T-helper 9 cell (primary cell): Measurements from ENCODE around the gene SLC5A11.
"Not testable (repeated sequence)": the region's sequence is repeated elsewhere in the genome, so short reads cannot be mapped to it uniquely, and the experiment has no call there.

Experiments used
- DNase-seq: peaks from one replicate; pipeline ENCODE4 v3.0.0-alpha.2; 2020

SLC5A11 gene

DNA sequence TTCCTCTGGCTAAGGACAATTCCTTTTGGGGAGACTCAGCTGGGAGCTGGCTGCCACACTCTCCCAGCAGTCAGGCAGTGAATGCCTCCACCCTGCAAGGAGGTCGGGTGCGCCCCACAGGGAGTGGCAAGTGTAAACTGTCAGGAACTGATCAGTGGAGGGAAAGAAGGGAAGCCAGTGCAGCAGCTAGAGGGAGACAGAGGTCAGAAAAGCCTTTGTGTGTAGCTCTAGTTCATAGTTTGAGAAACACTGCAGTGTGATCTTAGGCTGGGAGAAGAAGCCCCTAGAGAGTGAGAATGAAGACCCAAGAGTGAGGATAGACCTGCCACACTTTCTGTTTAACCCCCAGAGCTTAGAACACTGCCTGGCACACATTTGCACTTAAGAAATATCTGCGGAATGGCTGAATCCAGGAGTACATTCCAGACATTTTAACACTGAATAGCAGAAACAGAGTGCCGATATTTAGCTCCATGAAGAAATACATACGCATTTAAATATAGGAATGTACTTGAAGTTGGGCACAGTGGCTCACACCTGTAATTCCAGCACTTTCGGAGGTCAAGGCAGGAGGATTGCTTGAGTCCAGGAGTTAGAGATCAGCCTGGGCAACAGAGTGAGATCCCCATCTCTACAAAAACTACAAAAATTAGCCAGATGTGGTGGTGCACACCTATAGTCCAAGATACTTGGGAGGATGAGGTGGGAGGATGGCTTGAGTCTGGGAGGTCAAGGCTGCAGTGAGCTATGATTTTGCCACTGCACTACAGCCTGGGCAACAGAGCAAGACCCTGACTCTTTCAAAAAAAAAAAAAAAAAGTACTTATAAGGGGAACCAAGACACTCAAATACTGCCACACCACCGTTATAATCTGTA is 11.1 kb upstream of the SLC5A11 start:
- DNase-seq: no peak

DNA sequence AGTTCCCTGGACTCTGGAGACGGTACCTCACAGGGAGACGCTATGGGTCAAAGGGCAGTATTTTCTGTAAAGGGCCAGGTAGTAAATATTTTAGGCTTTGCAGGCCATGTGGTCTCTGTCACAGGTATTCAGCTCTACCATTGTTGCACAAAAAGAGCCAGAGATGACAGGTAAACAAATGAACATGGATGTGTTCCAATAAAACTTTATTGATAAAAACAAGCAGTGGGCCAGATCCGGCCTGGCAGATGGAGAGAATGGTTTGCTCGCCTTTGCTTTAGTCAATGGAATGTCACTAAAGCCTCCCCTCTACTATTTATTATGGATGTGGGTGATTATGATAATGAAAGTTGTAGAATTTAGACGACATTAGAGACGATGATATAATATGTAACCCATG is 8.9 kb upstream of the SLC5A11 start:
- DNase-seq: no peak

DNA sequence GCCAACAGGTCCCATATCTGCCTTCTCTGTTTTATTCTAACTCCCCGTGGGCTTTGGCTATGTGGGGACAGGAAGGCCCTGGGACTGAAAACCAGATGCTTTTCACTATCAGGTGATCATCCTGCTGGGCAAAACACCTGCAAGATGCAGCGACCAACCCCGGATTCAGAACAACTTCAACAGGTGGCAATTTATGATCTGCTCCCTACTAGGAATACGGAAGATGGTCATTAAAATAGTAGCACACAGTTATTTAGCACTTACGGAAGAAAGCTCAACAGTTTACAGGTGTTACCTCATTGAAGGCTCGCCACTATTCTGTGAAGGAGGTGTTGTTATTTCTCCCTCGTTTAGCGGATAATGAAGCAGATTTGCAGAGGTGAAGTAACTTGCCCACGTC is 7.8 kb upstream of the SLC5A11 start:
- DNase-seq: no peak

DNA sequence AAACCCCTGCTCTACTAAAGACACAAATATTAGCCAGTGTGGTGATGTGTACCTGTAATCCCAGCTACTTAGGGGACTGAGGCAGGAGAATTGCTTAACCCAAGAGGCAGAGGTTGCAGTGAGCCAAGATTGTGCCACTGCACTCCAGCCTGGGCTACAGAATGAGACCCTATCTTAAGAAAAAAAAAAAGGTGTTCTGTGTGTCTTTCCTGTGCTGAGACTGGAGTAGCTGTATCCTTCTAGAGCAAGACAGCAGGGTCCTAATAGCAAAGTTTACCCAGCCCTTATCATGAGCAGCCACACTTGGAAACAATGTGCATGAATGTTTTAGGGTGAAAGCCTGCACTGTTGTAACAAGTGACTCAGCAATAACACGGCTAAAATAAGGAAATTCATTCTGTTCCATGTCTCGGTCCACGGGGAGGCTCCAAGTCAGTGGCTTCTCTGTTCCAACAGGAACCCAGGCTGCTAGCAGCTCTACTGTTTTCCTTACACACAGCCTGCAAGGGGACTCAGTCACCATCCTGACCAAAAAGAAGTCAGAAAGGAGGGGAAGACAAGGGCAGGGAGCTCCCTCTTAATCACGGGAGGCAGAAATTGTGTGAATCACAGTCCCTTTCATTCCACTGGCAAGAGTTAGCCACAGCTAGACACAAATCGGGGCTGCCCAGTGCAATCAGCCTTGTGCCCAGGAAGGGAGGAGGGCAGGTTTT is 7.1 kb upstream of the SLC5A11 start:
- no peak for DNase-seq

DNA sequence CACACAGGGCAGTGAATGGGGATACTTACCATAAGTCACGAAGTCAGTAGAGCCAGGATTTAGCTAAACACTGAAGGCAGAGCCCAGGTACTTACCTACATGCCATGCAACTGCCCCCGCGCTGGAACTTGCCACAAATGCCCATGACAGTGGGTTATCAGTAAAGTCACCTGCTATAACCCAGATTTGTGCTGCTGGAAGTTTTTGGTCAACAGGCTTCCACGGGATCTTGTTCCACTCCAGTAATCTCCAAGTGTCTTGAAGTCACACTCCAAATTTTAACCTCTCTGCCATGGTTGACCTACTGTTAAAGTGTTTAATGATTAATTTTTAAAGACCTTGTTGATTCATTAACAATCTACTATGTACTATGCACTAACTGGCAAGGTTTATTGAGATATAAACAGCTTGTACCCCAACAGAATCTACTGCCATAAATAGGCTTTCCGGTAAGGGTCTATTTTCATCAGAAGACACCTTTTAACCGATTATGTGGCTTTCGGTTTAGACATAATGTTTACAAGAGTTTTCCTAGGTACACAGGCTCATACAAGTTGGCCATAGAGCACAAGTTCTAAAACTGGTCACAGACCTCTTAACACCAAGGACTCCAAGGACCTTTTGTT is 6.3 kb upstream of the SLC5A11 start:
- no peak for DNase-seq

DNA sequence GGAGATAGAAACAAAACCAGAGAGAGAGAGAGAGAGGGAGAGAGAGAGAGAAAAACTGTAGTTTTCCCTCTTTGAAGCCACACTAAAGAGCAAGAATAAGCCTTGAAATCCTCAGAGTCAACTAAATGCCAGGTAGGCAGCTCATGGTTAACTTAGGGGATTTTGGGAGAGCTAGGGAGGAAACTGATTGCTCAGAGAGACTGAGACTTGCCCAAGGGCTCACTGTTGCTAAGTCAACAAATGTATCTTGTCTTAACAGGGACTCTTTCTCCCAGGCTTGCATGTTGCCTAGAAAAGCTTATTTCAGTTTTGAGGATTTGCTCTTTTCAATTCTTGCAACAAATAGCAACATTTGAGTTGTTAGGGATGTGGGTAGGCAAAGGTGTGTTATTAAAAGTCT is 4.5 kb upstream of the SLC5A11 start:
- DNase-seq: no peak

DNA sequence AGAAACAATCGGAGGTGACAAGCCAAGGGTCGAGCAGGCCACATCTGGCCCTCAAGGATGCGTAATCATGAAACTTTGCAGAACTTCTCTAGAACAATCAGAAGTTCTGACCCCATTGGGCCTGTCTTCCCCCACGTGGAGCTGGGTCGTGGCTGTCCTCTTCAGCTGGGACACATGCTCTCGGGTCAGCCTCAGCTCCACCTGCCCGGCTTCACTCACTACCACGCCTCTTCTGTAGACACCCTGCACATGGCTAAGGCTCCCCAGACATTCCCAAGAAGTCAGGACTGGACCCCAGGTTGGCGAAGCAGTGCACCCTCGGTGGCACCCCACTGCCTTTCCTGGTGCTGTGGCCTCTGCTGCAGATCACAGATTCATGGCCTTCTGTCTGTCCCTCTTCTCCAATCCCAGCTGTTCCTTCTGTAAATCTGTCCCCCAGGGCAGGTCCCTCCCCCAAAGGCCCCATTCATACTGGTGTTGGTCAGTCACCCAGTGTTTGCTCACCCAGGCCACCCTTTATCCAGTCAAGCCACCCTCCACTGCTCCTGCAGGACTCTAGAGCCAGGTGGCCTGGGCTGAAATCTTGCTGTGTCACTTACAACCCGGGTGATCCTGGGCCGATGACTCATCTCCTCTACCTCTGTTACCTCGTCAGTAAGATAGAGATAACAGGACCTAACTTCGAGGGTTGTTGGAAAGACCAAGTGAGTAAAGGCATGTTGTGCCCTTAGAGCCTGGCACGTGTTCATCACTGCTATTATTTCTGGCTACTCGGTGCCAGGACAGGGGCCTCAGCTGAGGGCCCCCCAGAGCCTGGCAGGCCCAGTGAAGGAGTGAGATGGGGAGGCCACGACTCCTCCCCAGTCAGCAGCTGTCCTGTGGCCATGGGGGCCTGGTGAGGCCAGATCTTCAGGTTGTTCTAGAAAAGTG is 1.4 kb upstream of the SLC5A11 start:
- no peak for DNase-seq

DNA sequence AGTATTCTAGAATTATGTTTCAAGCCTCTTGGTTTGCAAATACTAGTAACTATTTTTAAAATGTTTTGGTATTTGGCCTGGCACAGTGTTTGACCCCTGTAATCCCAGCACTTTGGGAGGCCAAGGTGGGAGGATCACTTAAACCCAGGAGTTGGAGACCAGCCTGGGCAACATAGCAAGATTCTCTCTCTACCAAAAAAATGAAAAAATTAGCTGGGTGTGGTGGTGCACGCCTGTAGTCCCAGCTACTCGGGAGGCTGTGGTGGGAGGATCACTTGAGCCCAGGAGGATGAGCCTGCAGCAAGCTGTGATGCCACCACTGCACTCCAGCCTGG is 765 bp upstream of the SLC5A11 start:
- DNase-seq: not testable (repeated sequence)

DNA sequence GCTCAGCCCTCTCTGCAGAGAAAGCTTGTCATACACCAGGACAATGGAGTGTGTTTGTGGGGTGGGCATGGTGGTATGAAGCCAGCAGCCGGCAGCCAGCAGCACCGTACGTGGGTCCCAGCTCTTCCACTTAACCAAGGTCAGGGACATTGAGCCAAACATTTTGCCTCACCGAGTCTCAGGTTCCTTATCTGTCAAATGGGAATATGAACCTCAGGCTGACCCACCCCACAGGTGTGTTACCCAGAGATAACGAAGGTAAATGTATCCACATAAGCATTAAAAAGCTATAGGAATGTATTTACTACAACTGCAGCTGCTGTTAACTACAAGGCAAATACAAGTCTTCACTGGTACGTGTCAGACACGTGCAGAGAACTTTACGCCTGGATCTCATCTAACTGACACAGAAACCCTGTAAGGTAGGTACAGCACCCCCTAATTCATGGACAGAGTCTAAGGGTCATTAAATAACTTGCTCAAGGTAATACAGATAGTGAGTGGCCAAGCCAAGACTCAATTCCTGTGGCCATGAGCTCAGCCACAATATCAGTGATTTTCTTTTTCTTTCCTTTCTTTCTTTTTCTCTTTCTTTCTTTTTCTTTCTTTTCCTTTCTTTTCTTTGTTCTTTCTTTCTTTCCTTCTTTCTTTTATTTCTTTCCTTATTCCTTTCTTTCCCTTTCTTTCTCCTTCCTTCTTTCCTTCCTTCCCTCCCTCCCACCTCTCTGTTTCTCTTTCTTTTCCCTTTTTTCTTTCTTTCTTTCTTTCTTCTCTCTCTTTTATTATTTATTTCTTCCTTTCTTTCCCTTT is 990 bp downstream of the SLC5A11 start:
- no peak for DNase-seq

DNA sequence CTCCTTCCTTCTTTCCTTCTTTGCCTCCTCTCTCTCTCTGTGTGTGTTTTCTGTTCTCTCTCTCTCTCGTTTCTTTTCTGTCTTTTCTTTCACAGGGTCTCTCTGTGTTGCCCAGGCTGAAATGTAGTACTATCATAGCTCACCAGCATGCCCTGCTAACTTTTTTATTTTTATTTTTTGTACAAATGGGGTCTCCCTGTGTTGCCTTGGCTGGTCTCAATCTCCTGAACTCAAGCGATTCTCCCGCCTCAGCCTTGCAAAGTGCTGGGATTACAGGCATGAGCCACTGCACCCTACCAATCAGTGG is 1.5 kb downstream of the SLC5A11 start:
- no peak for DNase-seq

DNA sequence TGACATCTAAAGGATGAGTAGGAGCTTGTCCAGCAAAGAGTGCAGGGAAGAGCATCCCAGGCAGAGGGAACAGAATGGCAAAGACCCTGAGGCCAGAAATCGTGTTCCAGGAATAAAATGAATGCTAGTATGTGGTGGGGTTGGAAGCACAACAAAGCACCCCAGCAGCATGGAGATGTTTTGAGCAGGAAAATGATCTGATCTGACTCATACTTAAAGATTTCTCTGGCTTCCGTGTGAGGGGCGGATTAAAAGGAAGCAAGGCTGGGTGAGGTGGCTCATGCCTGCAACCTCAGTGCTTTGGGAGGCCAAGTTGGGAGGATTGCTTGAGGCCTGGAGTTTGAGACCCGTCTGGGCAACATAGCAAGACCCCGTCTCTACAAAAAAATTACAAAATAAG is 2.3 kb downstream of the SLC5A11 start:
- DNase-seq: no peak

DNA sequence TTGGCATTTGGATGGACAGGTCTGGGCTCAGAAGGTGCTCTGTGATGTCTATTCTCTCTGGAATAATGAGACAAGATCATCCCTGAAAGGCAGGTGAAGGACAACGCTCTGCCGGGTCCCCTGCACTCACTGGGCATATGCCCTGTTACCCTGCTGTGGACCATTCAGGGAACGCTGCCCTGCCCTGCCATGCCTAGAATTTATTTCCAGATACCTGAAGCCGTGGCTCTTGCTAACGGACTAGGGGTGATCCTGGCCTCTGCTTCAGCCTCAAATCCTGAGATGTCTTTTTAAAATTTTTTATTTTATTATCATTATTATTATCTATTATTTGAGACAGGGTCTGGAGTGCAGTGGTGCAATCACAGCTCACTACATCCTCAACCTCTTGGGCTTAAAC is 3.9 kb downstream of the SLC5A11 start:
- DNase-seq: no peak

DNA sequence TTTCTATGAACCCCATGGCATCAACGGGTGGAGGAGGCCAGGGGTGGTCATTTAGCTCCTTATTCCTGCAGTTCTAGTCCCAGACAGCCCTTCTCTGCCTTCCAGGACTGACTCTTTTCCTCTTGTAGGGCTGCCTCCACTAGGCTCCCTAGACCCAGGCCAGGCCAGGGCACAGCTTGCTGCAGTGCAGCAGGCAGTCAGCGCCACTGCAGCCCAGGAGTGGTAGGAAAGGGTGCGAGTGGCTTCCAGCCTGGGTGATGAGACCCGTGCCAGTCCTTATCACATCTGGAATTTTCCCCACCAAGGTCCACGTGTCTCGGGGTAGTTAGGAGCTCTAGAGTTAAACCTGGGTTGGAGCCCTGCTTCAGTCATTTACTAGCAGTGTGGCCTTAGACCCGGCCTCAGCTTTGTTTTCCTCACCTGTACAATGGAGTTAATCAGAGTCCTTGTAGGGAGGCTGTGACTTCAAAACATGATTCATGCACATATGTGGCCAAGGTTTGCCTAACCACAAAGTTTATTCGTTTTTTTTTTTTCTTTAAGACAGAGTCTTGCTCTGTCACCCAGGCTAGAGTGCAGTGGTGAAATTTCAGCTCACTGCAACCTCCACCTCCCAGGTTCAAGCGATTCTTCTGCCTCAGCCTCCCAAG is 4.7 kb downstream of the SLC5A11 start:
- no peak for DNase-seq

DNA sequence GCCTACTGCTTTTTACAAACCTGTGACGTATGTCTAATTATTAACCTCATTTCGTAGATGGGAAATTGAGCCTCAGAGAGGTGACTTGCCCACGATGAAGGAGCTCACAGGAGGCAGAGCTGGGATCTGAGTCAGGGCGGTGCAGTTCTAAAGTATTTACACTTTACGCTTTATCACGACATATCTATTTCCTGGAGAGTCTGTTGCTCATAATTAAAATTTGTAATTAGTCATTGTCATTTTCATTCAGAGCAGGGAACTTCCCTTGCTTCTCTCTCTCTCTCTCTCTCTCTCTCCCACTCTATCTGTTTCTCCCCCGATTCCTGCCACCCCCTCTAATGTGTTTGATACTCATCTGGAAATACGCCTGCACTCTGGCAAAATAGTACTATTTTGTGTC is 5.9 kb downstream of the SLC5A11 start:
- DNase-seq: no peak

DNA sequence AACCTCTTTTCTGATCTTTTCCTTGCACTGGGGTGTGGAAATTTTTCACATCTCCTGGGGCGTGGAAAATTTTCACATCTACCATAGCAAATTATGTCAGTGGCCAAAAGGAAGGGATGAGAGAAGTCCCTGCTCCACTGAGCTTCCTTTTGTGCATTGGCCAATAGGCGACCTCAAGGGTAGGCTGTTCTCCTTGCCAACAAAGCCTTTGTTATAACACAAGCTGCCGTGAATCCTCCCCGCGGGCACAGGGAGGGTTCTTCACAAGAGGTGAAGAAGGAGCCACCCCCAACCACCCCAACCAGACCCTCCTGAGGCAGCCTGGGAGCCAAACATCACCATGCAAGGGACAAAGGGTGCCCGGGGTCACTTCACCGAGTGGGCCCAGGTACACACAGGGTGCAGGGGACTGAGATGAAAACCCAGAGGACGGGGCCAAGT is 6.5 kb downstream of the SLC5A11 start:
- no peak for DNase-seq

DNA sequence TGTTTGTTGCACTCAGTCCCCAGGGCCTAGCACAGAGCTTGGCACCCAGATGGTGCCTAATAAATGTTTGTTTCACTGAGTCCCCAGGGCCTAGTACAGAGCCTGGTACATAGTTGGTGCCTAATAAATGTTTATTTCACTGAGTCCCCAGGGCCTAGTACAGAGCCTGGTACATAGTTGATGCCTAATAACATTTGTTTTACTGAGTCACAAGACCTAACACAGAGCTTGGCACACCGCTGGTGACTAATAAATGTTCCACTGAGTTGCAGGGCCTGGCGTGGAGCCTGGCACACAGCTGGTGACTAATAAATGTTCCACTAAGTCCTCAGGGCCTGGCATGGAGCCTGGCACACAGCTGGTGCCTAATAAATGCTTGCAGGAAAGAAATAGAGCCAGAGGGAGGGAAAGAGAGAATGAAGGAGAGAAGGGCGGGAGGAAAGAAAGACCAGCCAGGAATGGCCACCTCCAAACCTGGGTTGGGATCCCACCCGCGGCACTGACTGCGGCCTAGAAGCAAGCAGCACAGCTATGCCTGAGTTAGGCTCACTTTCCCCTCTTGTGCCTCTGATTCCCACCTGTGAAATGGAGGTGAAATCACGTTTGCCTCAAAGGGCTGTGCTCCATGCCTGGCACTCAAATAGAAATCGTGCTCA is 7.5 kb downstream of the SLC5A11 start:
- DNase-seq: no peak

DNA sequence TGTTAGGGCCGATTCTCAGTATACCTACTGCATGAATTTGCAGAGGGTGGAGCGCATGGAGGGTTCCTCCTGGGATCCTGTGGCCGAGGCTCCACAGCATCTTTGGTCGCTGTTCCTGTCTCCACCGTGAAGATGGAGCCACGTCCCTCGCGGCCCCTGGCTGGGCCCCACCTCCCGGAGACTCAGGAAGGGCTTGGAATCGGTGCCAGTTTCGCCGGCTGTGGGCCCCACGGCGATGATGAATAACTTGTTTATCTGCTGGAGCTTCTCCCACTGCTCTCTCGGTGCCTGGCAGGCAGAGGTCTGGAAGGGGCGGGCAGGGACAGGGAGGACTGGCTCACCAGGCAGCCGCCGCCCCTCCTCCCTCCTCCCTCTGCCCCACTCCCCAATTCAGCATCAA is 8.1 kb downstream of the SLC5A11 start:
- DNase-seq: no peak

DNA sequence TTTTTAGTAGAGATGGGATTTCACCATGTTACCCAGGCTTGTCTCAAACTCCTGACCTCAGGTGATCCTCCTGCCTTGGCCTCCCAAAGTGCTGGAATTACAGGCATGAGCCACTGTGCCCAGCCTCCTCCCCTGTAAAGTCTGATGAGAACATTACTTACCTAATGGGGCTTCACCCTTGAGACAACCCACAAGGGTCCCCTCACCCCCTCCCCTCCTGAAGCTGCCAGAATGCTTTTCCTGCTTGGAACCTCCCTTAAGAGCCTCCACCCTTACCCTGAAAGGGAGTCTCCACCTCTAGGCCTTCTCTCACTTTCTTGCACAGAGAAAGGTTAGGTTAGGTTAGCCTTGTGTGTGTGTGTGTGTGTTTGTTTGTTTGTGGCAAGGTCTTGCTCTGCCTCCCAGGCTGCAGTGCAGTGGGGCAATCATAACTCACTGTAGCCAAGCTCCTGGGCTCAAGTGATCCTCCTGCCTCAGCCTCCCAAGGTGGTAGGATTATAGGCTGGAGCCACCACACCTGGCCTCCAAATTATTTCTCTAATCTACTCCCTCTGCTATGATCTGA is 8.9 kb downstream of the SLC5A11 start:
- DNase-seq: no peak

DNA sequence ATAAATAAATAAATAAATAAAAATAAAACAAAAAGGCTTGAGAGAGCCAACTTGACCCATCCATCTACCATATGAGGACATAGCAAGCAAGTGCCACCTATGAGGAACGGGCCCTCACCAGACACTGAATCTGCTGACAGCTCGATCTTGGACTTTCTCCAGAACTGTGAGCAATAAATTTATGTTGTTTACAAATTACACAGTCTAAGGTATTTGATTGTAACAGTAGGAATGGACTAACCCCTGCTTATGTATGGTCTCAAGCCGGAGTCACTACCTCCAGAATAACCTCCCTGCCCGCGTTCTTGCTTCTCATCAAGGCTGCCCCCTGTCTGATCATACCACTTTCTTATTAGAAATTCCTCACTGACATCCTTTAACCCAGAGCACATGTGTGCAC is 9.9 kb downstream of the SLC5A11 start:
- no peak for DNase-seq

DNA sequence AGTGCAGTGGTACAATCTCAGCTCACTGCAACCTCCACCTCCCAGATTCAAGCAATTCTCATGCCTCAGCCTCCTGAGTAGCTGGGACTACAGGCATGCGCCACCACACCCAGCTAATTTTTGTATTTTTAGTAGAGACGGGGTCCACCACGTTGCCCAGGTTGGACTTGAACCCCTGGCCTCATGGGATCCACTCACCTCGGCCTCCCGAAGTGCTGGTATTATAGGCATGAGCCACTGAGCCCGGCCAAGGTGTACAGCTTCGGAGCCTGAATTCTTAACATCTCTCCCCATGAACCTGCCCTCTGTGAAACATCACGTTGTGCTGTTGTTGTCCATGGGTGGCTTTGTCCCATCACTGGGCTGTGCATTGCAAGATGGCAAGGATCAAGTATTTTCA is 11.1 kb downstream of the SLC5A11 start:
- DNase-seq: not testable (repeated sequence)
